ENCODE results near the gene CNRIP1. TPM values are rescaled to one million over a fixed set of nuclear protein-coding genes. Genes with fewer than 3 reads are reported as not detected.
"Not testable (repeated sequence)": the region's sequence is repeated elsewhere in the genome, so short reads cannot be mapped to it uniquely, and the experiment has no call there.

Gene CNRIP1
- total RNA-seq, 3 donors from 2014 or later, result 14.9 to 63.5 (median 35.7) TPM

DNA sequence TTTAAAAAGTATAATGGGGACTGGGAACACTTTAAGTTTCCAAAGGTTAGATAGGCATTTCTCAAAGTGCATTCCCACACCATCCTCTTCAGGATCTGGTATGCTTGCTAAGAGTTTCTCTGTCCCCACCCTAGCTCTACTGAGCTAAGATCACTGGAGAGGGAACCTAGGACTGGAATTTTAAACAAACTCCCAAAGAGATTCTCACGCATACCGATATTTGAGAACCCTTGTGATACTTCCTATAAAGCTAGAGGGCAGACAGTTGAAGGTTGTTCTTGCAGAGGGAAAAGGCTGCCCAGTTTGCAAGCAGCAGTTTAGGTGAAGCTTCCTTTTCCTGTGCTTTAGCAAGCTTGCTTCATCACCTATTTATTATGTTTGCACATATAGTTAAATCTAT is 3.6 kb downstream of the CNRIP1 start:
- intact Hi-C loops (cut with DNase I; ENCODE audit: low total_unique reads), result no loop called here
- H3K9me3 ChIP-seq, result no peaks in the 10 kb centered on the region
- TF ChIP-seq, protein P1, sequence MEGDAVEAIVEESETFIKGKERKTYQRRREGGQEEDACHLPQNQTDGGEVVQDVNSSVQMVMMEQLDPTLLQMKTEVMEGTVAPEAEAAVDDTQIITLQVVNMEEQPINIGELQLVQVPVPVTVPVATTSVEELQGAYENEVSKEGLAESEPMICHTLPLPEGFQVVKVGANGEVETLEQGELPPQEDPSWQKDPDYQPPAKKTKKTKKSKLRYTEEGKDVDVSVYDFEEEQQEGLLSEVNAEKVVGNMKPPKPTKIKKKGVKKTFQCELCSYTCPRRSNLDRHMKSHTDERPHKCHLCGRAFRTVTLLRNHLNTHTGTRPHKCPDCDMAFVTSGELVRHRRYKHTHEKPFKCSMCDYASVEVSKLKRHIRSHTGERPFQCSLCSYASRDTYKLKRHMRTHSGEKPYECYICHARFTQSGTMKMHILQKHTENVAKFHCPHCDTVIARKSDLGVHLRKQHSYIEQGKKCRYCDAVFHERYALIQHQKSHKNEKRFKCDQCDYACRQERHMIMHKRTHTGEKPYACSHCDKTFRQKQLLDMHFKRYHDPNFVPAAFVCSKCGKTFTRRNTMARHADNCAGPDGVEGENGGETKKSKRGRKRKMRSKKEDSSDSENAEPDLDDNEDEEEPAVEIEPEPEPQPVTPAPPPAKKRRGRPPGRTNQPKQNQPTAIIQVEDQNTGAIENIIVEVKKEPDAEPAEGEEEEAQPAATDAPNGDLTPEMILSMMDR (IDR thresholded peaks at IDR 0.05), result no peak
- TF ChIP-seq POLR2A (IDR thresholded peaks at IDR 0.05) (no peak), POLR2AphosphoS5 (IDR thresholded peaks at IDR 0.05) (no peak)
- H3K27ac ChIP-seq, result no peak overlapping the region
- no peaks in the 10 kb centered on the region for H3K36me3 ChIP-seq
- no peak overlapping the region for H3K4me3 ChIP-seq
- DNase-seq (ENCODE audit: low spot score in 2 of 2), result no peak
- no peaks in the 10 kb centered on the region for H3K4me1 ChIP-seq
- H3K27me3 ChIP-seq, result peaks cover 0 to 10% of the 10 kb centered on the region in 2 donors

DNA sequence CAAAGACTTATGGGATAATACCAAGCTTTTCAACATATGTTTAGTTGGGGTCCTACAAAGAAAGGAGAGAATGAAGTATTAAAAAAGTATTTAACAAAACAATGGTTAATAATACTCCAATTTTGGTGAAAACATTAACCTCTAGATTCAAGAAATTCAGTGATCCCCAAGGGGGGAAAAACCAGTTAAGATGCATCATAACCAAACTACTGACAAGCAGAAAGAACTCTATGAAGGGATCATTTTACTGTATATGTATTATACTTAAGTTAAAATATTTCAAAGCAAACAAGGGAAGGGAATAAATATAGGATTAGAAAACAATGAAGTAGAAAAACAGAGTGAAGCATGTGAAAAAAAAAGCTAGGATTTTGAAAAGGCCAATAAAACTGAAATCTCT is 8.7 kb downstream of the CNRIP1 start:
- Histone ChIP-seq H3K4me1 (no peaks in the 10 kb centered on the region), H3K36me3 (no peaks in the 10 kb centered on the region), H3K4me3 (no peak overlapping the region), H3K27me3 (no peaks in the 10 kb centered on the region), H3K27ac (no peak overlapping the region), H3K9me3 (no peaks in the 10 kb centered on the region)
- TF ChIP-seq, protein P1 (IDR thresholded peaks at IDR 0.05), result no peak
- TF ChIP-seq POLR2A (IDR thresholded peaks at IDR 0.05) (no peak), POLR2AphosphoS5 (IDR thresholded peaks at IDR 0.05) (no peak)
- intact Hi-C loops (cut with DNase I; ENCODE audit: low total_unique reads), result no loop called here
- DNase-seq (ENCODE audit: low spot score in 2 of 2), result no peak

DNA sequence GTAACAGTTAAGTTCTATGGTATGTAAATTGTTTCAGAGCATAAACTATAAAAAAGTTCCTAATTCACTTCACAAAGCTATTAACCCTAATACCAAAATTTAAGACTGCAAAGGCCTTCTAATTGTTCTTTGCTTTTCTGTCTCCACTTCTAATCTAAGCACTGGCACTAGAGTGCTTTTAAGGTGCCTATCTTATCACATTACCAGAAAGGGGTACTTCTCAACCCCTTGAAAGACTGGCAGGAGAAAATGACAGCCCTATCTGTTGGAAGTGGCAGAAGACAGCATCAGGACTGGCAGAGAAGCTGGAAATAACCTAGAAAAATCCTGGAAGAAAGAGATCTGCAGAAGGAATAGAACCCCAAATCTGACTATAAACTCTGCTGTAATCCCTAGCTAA is 10.3 kb downstream of the CNRIP1 start:
- TF ChIP-seq, protein P1 (IDR thresholded peaks at IDR 0.05), result no peak
- TF ChIP-seq POLR2A (IDR thresholded peaks at IDR 0.05) (no peak), POLR2AphosphoS5 (IDR thresholded peaks at IDR 0.05) (no peak)
- no peaks in the 10 kb centered on the region for H3K9me3 ChIP-seq
- H3K27me3 ChIP-seq, result no peaks in the 10 kb centered on the region
- intact Hi-C loops (cut with DNase I; ENCODE audit: low total_unique reads), result no loop called here
- H3K36me3 ChIP-seq, result no peaks in the 10 kb centered on the region
- no peaks in the 10 kb centered on the region for H3K4me1 ChIP-seq
- no peak for DNase-seq (ENCODE audit: low spot score in 2 of 2)
- H3K27ac ChIP-seq, result no peak overlapping the region
- H3K4me3 ChIP-seq, result no peak overlapping the region

DNA sequence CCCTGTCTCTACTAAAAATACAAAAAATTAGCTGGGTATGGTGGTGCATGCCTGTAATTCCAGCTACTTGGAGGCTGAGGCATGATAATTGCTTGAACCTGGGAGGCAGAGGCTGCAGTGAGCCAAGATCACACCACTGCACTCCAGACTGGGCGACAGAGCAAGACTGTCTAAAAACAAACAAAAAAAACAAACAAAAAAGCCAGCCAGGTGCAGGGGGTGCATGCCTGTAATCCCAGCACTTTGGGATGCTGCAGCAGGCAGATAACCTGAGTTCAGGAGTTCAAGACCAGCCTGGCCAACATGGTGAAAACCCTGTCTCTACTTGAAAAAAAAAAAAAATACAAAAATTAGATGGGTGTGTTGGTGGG is 15.9 kb downstream of the CNRIP1 start:
- H3K9me3 ChIP-seq; H3K27ac ChIP-seq; H3K4me1 ChIP-seq; H3K27me3 ChIP-seq; H3K36me3 ChIP-seq; intact Hi-C loops (cut with DNase I; ENCODE audit: low total_unique reads); H3K4me3 ChIP-seq; DNase-seq (ENCODE audit: low spot score in 2 of 2): not testable (repeated sequence)

DNA sequence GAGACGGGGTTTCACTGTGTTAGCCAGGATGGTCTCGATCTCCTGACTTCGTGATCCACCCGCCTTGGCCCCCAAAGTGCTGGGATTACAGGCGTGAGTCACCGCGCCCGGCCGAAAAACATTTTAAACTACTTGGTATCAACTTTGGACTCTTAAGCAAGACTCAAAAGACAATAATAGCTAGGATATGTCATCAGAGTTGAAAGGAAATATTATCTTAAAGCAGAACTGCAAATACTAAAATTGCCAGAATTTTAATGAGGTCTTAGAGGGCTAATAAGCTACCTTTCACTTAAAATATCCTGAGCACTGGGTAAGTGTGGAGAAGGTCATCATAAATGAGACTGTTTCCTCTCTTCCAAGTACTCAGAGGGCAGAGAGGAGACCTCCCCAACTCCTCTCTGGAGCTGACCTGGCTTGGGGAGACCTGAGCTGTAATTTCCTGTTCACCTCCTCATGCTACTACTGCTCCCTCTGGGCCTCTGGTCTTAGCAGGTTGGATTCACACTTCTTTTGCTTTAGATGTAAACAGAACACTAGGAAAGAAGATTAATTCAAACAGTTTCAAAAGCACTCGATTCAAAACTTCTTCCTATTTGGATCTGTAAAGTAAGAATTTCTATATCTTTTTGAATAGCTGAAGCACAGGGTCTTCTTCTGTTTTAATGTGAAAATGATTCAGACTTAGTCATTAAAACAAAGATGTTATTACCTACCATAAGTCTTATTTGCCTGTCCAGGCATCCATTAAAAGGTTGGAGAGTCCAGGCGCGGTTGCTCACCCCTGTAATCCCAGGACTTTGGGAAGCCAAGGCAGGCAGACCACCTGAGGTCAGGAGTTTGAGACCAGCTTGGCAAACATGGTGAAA is 16.5 kb downstream of the CNRIP1 start:
- TF ChIP-seq POLR2A (IDR thresholded peaks at IDR 0.05), result no peak
- no peak for TF ChIP-seq POLR2AphosphoS5 (IDR thresholded peaks at IDR 0.05)
- TF ChIP-seq, protein P1 (IDR thresholded peaks at IDR 0.05), result no peak
- intact Hi-C loops (cut with DNase I; ENCODE audit: low total_unique reads), result no loop called here
- Histone ChIP-seq H3K9me3 (no peaks in the 10 kb centered on the region), H3K27ac (no peak overlapping the region), H3K27me3 (no peaks in the 10 kb centered on the region), H3K4me1 (no peaks in the 10 kb centered on the region), H3K4me3 (no peak overlapping the region), H3K36me3 (no peaks in the 10 kb centered on the region)
- DNase-seq (ENCODE audit: low spot score in 2 of 2), result no peak
